ENCODE data around the gene AHDC1. TPM values are rescaled to one million over a fixed set of nuclear protein-coding genes. Genes with fewer than 3 reads are reported as not detected.
"Not testable (repeated sequence)": the region's sequence is repeated elsewhere in the genome, so short reads cannot be mapped to it uniquely, and the experiment has no call there.

The AHDC1 gene
- total and polyA plus RNA-seq, 7 donors, result 6.4 to 65.2 (median 35.9) TPM

- ATAC-seq, result peak in 3 of 4 donors; percentile 3 to 29 (median 9)
- peak overlapping the region; percentile 80 for H3K27ac ChIP-seq
- H3K4me3 ChIP-seq, result peak overlapping the region; percentile 42
- TF ChIP-seq, protein P1, sequence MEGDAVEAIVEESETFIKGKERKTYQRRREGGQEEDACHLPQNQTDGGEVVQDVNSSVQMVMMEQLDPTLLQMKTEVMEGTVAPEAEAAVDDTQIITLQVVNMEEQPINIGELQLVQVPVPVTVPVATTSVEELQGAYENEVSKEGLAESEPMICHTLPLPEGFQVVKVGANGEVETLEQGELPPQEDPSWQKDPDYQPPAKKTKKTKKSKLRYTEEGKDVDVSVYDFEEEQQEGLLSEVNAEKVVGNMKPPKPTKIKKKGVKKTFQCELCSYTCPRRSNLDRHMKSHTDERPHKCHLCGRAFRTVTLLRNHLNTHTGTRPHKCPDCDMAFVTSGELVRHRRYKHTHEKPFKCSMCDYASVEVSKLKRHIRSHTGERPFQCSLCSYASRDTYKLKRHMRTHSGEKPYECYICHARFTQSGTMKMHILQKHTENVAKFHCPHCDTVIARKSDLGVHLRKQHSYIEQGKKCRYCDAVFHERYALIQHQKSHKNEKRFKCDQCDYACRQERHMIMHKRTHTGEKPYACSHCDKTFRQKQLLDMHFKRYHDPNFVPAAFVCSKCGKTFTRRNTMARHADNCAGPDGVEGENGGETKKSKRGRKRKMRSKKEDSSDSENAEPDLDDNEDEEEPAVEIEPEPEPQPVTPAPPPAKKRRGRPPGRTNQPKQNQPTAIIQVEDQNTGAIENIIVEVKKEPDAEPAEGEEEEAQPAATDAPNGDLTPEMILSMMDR (IDR thresholded peaks at IDR 0.05), result no peak
- no peaks in the 10 kb centered on the region for H3K27me3 ChIP-seq (ENCODE audit: insufficient read depth in 3 of 3, low read length in 2 of 3)
- H3K36me3 ChIP-seq (ENCODE audit: insufficient read depth in 1 of 2, low read depth in 1 of 2), result no peaks in the 10 kb centered on the region
- peaks cover 23% of the 10 kb centered on the region for H3K4me1 ChIP-seq
- H3K9me3 ChIP-seq, result no peaks in the 10 kb centered on the region
- intact Hi-C loops (cut with DNase I), result no loop called here
- DNase-seq, result peak in 1 of 2 donors; percentile 55
- 23 to 35% (median 28%) methylated on average over 11 to 12 of the region's 12 CpGs for whole genome bisulfite sequencing, 3 donors
These were observed 99.9 kb downstream of the AHDC1 start for GRCh38 chr1:27503844-27504587.

- ATAC-seq (no peak), DNase-seq (no peak)
- H3K36me3 ChIP-seq (ENCODE audit: insufficient read depth in 1 of 2, low read depth in 1 of 2), result no peaks in the 10 kb centered on the region
- no peak overlapping the region for H3K4me3 ChIP-seq
- no peaks in the 10 kb centered on the region for H3K9me3 ChIP-seq
- intact Hi-C loops (cut with DNase I), result no loop called here
- H3K4me1 ChIP-seq, result peaks cover 23% of the 10 kb centered on the region
- WGBS, 3 donors, result 87 to 95% (median 90%) methylated on average over 2 of the region's 2 CpGs
- TF ChIP-seq, protein P1 (IDR thresholded peaks at IDR 0.05), result no peak
- H3K27me3 ChIP-seq (ENCODE audit: insufficient read depth in 3 of 3, low read length in 2 of 3), result no peaks in the 10 kb centered on the region
- no peak overlapping the region for H3K27ac ChIP-seq
These were observed 100.9 kb downstream of the AHDC1 start for GRCh38 chr1:27503033-27503432.

GRCh38 chr1:27501159-27501558 is 102.8 kb downstream of the AHDC1 start:
- 93 to 97% (median 96%) methylated on average over 2 of the region's 2 CpGs for WGBS, 3 donors
- H3K4me3 ChIP-seq; H3K27me3 ChIP-seq (ENCODE audit: insufficient read depth in 3 of 3, low read length in 2 of 3); H3K36me3 ChIP-seq (ENCODE audit: insufficient read depth in 1 of 2, low read depth in 1 of 2); H3K9me3 ChIP-seq; DNase-seq; H3K27ac ChIP-seq; intact Hi-C loops (cut with DNase I); ATAC-seq: not testable (repeated sequence)
- peaks cover 23% of the 10 kb centered on the region for H3K4me1 ChIP-seq

DNA sequence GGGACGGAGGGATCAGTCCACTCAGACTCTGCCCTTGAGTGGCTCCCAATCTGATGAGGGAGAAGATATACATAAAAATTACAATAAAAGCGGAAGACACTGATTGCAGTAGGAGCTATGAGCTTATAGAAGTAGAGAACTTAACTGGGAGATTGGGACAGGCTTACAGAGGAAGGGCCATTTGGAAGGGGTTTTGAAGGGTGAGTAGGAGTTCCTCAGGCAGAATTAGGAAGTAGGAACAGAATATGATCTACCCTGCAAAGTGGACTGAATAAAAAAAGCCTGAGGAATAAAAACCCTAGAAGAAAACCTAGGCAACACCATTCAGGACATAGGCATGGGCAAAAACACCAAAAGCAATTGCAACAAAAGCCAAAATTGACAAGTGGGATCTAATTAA is 104.8 kb downstream of the AHDC1 start:
- Histone ChIP-seq H3K27ac (no peak overlapping the region), H3K9me3 (no peaks in the 10 kb centered on the region), H3K4me3 (no peak overlapping the region), H3K27me3 (ENCODE audit: insufficient read depth in 3 of 3, low read length in 2 of 3) (no peaks in the 10 kb centered on the region), H3K4me1 (peaks cover 6% of the 10 kb centered on the region), H3K36me3 (ENCODE audit: insufficient read depth in 1 of 2, low read depth in 1 of 2) (no peaks in the 10 kb centered on the region)
- DNase-seq, result no peak
- WGBS, 3 donors, result 97 to 100% (median 98%) methylated on average over 2 of the region's 2 CpGs
- no peak for ATAC-seq
- intact Hi-C loops (cut with DNase I), result no loop called here
- TF ChIP-seq, protein P1 (IDR thresholded peaks at IDR 0.05), result no peak

GRCh38 chr1:27496604-27497155 is 107.3 kb downstream of the AHDC1 start:
- TF ChIP-seq, protein P1 (IDR thresholded peaks at IDR 0.05), result no peak
- Histone ChIP-seq H3K9me3 (no peaks in the 10 kb centered on the region), H3K4me3 (no peak overlapping the region), H3K4me1 (peaks cover 10% of the 10 kb centered on the region), H3K27ac (no peak overlapping the region), H3K36me3 (ENCODE audit: insufficient read depth in 1 of 2, low read depth in 1 of 2) (no peaks in the 10 kb centered on the region), H3K27me3 (ENCODE audit: insufficient read depth in 3 of 3, low read length in 2 of 3) (no peaks in the 10 kb centered on the region)
- 30 to 37% (median 36%) methylated on average over 7 to 8 of the region's 8 CpGs for WGBS, 3 donors
- ATAC-seq (no peak), DNase-seq (peak in 1 of 2 donors; percentile 71)
- intact Hi-C loops (cut with DNase I), result no loop called here
